Testis (tissue), 2 donors: ENCODE measurements around the gene PINLYP.

Source experiments
- CTCF ChIP-seq, 3 experiments: fragments of 450-650 bp in 2 of 3; fragments of 200-600 bp in 1 of 3; sonication (generic) in 1 of 3; IDR thresholded peaks; one replicate each; pipeline ENCODE4 v1.5.1; 2016 to 2019; ENCODE audit warnings: antibody characterized with exemption in 3 of 3, mild to moderate bottlenecking in 2 of 3, moderate library complexity in 1 of 3
- POLR2A ChIP-seq: fragments of 450-650 bp; IDR thresholded peaks from one replicate; pipeline ENCODE4 v1.6.1; 2017; ENCODE audit warnings: antibody characterized with exemption, mild to moderate bottlenecking, moderate library complexity

- TF ChIP-seq CTCF (IDR thresholded peaks at IDR 0.05) (no peak), POLR2A (no peak)
These were observed 41.2 kb upstream of the PINLYP start for GRCh38 chr19:43534305-43534815.
